ENCODE results near the gene PCNX4.

PCNX4 gene

DNA sequence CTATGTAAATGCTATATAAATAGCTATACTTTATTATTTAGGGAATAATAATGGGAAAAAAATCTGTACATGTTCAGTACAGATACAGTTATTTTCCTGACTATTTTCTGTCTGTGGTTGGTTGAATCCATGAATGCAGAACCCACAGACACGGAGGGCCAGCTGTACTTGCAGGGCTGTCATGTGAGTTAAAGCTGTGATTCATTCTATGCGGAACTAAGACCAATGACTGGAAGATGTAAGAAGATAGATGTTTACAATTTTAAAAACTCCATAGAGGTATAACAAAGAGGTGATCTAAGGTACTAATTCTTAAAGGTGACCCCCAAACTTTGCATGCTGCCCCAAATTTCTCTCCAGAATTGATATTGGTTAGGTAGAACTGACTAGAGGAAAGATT lies 14.6 kb downstream of the PCNX4 start:
- no peak for DNase-seq

DNA sequence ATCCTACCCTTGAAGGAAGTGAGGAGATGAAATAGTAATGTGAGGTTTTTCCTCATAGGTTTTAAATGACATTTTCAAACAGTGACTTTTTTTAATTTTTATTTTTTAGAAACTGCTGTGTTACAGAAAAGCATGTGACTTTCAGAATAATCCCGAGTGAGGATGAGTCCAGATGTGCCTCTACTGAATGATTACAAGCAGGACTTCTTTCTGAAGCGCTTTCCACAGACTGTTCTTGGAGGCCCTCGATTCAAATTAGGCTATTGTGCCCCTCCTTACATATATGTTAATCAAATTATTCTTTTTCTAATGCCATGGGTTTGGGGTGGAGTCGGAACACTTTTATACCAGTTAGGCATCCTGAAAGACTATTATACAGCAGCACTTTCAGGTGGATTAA lies 15.8 kb downstream of the PCNX4 start:
- no peak for DNase-seq

GRCh38 chr14:60111732-60112131 lies 20.0 kb downstream of the PCNX4 start:
- no peak for DNase-seq

DNA sequence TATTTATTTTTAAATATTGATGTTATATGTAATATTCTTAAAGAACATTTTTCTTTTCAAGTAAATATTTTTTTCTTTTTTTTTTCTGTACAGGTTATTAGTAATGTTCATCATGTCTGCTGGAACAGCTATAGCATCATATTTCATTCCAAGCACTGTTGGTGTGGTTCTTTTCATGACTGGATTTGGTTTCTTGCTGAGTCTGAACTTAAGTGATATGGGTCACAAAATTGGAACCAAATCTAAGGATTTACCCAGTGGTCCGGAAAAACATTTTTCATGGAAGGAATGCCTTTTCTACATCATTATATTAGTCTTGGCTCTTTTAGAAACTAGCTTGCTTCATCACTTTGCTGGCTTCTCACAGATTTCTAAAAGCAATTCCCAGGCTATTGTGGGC lies 23.2 kb downstream of the PCNX4 start:
- no peak for DNase-seq

DNA sequence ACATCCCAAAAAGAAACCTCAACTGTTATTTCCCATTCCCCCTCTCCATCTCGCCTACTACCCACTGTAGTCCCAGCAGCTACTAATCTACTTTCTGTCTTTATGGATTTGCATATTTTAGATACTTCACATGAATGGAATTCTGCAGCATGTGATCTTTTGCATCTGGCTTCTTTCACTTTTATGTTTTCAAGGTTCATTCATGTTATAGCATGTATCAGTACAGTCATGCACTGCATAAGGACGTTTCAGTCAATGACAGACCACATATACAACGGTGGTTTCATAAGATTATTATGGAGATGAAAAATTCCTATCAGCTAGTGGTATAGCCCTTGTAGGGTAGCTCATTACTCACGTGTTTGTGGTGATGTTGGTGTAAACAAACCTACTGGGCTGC lies 24.5 kb downstream of the PCNX4 start:
- no peak for DNase-seq

DNA sequence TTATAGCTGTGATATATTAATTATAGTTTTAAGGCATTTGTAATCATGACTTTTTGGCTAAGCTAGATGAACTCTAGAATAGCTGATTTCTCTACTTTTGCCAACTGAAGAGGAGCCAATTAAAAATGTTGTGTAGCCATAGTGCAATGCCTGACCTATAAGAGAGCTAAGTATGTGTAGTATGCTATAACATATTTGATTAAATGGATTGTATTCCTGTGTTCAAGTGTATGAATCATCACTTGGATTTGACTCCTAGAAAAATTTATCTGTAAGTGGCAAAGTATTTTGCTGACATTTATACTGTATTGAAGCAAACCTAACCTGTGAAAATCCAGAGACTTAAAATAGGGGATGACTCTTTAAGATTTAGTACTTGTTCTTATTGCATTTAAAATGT lies 34.2 kb downstream of the PCNX4 start:
- DNase-seq: no peak

DNA sequence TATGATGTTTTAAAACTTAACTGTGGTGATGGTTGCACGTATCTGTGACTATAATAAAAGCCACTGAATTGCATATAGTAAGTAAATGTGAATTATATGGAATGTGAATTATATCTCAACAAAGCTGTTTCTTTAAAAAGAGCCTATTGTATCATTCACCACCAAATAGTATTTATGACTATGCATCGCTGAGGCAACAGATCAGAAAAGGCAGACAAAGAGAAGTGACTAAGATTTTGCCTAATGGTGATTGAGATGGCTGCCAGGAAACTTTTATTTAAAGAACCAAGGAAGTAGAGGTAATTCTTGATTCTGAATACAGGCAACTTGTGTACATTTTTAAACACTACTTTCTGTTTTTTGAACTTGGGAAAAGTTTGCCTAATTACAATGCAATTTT lies 41.8 kb downstream of the PCNX4 start:
- no peak for DNase-seq

DNA sequence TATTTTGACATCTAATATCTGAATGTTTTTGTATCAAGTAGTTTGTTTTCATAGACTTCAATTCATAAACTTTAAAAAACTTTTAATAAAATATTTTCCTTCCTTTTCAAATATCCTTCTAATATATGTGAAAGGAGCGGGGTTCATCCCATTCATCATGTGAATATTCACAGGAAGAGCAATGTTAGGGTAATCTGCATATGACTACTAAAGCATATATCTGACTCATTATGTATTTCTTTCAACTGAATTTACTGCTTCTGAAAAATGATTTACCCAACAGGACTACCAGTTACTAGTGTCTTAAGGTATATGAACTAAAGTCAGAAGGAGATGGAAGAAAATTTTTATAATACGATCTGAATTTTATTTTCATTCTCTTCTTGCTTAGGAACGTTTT lies 43.0 kb downstream of the PCNX4 start:
- no peak for DNase-seq

DNA sequence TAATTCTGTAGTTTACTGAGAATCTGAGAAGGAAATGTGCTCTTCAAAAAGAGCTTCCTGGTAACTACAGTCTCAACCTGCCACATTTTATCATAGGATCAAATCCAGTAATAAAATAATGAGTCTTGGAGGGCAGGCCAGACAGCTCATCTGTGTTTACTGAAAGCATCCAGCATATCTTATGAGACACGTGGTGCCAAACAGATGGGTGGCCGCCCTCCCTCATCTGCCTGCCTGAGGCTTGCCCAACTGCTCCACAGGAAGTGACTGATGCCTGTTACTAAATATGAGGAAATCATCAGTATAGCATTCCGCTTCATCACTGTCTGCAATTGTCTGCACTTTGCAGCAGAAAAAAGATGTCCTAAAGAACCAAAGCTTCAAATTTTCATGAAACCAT lies 60.0 kb downstream of the PCNX4 start:
- DNase-seq: peak; percentile 89

GRCh38 chr14:60153991-60154390 lies 62.3 kb downstream of the PCNX4 start:
- DNase-seq: no peak

- DNase-seq: no peak
These were observed 62.9 kb downstream of the PCNX4 start for GRCh38 chr14:60154671-60155070.

- no peak for DNase-seq
These were observed 68.7 kb downstream of the PCNX4 start for GRCh38 chr14:60160422-60160821.

DNA sequence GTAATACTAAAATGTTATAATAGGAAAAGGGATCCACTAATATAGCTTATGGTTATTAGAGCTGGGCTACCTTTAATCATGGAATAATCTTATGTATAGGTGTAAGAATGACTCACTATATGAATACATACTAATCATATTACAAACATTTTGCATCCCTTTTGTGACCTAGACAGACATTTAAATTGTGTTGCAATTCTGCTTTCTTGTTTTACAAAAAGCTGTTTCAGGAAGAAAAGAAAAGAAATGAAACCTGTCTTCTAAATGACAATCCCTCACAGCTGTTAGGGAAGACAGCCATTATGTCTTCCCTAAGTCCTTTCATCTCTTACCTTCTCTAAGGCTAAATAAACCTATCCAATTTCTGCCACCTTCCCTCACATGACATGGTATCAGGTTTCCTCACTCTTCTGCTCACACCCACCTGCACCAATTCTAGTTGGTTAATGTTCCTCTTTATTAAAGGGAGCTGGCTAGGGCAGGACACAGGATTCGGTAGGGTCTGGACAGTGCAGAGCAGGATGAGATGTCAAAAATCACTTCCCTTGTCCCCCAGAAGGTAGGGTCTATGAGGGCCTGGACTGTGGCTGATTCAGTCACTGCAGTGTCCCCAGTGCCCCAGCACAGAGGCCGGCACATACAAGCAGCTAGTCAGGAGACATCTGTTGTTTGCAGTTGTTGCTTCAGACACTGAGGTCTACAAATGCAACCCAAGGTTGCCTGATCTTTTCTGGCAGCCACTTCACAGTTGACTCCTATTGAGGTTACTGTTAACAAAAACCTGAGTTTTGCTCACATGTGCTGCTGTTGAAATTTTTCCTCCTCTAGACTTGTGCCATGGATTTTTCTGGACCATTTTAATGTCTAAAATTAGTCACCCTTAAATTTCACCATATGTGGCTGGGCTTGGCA lies 69.7 kb downstream of the PCNX4 start:
- no peak for DNase-seq

GRCh38 chr14:60163693-60164092 lies 72.0 kb downstream of the PCNX4 start:
- no peak for DNase-seq

GRCh38 chr14:60164404-60164711 lies 72.6 kb downstream of the PCNX4 start:
- no peak for DNase-seq

- peak; percentile 90 for DNase-seq
These were observed 73.2 kb downstream of the PCNX4 start, which contains the start of gene DHRS7 for GRCh38 chr14:60164712-60165546. TSS of gene DHRS7 (minus strand) at chr14:60165398. CDS start at chr14:60165309, 89 bp downstream.

- DNase-seq: no peak
These were observed 73.8 kb downstream of the PCNX4 start for GRCh38 chr14:60165547-60165876.

DNA sequence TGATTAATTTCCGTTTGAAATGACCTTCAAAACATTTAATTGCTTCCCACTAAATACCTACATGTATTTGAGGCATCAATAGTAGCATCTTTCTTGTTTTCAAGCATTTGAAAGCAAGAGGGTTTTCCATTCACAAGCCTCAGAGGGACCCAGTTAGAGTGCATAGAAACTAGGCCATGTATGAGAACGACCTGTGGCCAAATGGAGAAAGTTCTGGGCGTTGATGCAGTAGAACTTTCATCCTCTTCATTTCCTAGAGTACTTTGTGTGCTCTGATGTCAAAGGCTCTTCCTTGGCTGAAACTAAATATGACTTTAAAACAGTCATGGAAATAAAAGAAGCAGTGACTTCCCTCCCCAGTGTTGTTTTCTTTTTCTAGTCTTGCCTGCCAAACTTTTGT lies 74.4 kb downstream of the PCNX4 start:
- no peak for DNase-seq

DNA sequence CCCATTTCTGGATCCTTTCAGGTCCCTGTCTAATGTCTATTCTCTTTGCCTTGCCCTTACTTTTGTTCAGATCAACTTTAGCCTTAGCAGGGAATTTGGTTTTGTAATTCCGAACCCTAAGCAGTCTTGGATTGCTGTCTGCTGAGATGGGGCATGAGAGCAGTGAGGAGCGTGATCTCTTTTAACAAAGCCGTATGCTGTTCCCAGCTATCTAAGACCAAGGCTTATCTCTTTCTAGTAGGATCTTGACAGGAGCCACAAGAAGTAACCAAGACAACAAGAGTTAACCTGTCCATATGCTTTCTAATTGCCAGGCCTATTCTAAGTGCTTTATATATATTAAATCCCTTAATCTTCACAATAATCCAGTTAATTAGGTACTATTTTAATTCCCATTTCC lies 78.0 kb downstream of the PCNX4 start:
- no peak for DNase-seq

GRCh38 chr14:60170948-60171347 lies 79.2 kb downstream of the PCNX4 start:
- no peak for DNase-seq

- no peak for DNase-seq
These were observed 80.0 kb downstream of the PCNX4 start for GRCh38 chr14:60171690-60172089.

- DNase-seq: no peak
These were observed 82.9 kb downstream of the PCNX4 start for GRCh38 chr14:60174352-60175254.

DNA sequence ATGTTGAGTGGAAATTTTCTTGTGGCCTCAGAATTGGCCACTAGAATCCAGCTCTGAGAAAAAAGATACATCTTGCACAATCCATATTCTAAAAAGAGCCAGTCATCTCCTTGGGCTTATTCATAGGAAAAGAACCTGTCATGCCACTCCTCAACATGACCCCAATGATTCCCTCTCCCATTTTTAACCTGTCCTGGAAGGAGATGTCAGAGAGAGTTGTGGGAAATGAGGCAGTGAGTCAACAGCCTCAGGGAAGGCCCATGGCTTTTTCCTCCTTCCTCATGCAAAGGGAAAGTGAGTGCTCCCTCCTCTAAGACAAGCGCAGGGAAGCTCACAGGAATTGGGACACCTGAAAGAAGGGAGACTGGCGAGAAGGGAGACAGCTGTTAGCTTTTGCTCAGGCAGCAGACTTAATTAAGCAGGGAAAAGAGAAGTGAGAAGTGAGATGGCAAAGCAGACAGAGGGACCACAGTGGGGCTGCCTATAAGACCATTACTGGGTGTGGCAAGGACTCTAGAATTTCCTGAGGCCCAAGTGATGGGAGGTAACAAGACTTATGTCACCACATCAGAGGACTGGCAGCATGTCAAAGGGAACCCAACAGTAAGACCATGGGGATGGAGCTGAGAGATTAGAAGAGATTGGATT lies 83.7 kb downstream of the PCNX4 start:
- no peak for DNase-seq

Measured in activated effector memory CD4-positive, alpha-beta T cell treated with anti-CD3 and anti-CD28 coated beads, Interleukin-2, amount 50 U/mL, for 16 hours (primary cell).